GM19043 (cell line): Measurements from ENCODE around the gene AP3B1.

ENCODE experiments used
- ATAC-seq: cut with Tn5 transposase; IDR thresholded peaks from one replicate; pipeline ENCODE4 v1.9.1; 2021; ENCODE audit warnings: low read depth; ENCODE audit not compliant: unreplicated experiment

Gene AP3B1

DNA sequence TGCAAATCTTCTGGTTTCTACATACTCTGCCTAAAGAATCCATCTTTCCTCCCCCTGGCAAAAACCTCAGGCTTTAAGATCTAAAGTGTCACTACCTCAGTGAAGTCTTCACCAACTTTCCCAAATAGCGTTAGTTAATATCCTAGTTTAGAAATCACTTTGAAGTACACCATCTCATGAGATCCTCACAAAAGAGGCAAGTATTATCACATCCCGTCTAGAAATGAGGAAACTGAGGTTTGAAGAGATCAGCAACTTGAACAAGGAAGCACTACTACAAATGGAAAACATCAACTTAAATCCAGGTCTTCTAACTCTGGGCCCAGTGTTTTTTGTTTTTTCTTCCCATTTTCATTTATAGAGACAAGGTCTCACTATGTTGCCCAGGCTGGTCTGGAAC, 4.6 kb downstream of the AP3B1 start:
- ATAC-seq = no peak

DNA sequence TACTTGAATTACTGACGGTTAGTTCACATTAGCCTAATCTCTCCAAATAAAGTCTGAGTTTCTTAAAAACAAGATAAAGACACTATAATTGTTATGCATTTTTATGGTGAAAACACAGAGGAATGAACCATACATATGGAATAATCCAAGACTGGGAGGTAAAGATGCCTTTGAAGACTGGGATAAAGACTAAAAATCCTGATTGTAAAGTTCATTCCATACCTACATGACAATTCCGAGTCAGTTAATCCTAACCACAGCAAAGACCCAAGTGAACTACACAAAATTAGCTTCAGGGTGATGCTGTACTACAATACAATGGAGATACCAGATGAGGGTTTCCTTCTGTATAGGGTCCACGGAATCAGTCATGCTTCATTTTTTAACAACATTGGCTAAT, 6.3 kb downstream of the AP3B1 start:
- ATAC-seq = no peak

DNA sequence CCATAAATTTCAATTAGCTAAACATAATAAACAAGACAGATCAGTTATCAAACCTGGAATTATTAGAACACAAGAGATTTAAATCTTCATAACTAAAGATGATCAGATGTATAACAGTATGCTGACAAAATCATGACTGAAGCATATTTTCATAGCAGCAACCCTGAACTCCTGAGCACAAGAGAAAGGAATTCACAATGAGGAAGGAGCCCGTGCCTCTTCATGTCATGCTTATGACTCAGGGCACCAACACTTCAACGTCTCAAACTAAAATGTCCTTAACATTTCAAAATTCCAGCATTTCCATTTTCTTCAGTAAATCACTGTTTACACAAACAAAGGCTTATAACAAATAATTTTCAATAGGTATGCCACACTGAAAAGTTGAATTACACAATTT, 6.7 kb downstream of the AP3B1 start:
- no peak for ATAC-seq

GRCh38 chr5:78287169-78287568, 7.3 kb downstream of the AP3B1 start:
- ATAC-seq = no peak

DNA sequence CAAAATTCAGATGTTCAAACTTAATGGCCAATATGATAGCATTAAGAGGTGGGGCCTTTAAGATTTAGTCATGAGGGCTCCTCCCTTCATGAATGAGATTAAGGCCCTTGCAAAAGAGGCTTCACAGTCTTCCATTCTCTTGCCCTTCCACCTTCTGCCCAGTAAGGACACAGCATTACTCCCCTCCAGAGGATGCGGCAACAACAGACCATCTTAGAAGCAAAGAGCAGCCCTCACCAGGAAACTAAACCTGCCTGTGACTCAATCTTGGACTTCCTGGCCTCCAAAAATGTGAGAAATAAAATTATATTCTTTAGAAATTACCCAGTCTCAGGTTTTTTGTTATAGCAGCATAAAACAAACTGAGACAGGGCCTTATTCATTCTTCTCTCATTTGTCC, 8.2 kb downstream of the AP3B1 start:
- no peak for ATAC-seq

- no peak for ATAC-seq
These were observed 10.7 kb downstream of the AP3B1 start for GRCh38 chr5:78283802-78284201.

DNA sequence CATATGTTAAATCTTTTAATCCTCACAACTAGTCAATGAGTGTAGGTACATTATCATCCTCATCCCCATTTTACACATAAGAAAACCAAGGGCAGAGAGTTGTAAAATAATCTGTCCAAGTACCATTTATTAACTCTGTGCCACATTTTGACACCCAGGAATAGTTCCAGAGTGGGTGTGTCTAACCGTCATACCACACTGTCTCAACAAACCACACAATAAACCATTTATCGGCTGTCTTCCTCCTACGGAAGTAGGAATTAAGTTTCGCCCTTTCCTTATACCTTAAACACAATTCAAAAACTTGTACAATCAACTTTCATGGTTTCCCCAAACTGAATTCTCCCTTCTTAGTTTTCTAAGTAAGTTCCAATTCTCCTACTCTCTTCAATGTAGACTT, 11.4 kb downstream of the AP3B1 start:
- no peak for ATAC-seq

DNA sequence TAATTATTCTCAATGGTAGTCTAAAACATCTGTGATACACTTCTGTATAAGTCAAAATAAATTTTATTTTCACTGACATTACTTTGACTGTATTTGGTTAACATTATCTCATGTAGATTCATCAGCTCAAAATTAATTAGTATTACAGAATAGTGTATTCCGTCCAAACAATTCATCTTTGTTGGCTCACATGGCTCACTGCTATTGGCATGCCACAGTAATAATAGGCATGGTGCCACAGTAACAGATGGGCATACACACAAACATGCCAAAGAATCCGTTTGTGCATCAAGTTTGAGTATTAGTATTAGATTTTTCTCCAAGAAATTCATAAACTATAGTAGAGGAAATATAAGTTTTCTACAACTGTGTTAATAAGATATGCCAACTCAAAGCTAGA, 14.2 kb downstream of the AP3B1 start:
- ATAC-seq = no peak

GRCh38 chr5:78279194-78279593, 15.3 kb downstream of the AP3B1 start:
- no peak for ATAC-seq

GRCh38 chr5:78277715-78278114, 16.8 kb downstream of the AP3B1 start:
- no peak for ATAC-seq

- no peak for ATAC-seq
These were observed 18.4 kb downstream of the AP3B1 start for GRCh38 chr5:78275998-78276543.

GRCh38 chr5:78274540-78275197, 19.8 kb downstream of the AP3B1 start:
- ATAC-seq = no peak

GRCh38 chr5:78273436-78273835, 21.1 kb downstream of the AP3B1 start:
- no peak for ATAC-seq

DNA sequence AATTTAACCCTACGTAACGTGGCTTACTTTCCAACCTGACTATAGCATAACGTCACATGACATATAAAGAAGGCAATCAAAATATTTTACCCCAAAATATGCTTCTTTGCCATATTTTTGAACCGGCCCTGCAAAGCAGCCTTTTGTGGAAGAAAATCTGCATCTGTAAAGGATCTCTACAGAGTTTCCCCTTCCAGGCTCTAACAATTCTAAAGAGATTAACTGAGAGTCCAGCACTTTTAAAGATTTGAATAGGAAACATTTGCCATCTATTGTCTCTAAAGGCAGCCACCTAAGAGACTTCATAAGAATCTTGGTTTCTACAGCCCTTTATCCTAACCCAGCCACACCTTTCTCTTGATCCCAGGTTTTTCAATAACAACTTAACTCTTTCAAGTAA, 22.7 kb downstream of the AP3B1 start:
- ATAC-seq = no peak

DNA sequence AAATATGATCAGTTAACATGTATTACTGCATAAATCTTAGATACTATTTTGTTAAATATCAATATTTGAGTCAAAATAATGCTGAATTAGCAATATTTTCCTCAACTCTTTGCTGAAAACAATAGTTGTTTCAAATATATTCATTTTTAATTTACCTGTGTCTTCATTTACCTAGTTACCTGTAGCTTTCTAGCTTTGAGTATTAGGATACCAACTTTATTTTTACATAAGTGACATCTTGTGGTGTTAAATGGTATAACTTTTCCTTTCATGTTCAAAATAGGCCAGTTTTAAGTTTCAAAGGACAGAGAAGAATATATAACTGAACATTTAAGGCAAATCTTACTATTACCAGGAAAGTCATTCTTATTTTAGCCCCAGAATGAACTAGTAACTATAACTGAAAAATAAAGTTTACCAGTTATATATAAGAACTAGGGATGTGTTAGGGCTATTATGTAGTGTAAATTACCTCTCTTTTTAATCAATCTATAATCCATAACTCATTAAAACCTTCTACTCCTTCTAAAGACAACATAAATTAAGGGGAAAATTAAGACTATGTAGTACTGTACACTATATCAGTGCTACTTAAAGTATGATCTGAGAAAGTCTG, 25.3 kb downstream of the AP3B1 start:
- no peak for ATAC-seq

DNA sequence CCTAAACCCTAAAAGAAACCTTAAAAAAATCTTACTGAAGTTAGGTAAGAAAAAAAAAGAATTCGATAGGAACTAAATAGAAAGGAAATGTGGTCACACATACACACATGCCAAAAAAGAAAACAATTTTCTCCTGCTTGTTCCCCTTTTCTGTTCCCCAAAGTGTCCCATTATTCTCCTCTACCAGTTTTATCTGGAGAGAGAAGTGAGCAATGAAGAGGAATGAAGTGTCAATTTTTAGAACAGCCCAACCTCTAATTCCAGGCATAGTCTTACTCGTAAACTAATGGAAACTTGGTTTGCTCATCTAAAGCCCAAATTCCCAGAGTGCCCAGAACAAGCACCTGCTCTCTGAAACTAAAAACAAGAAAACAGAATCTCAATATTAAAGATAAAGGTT, 26.1 kb downstream of the AP3B1 start:
- no peak for ATAC-seq

- ATAC-seq = no peak
These were observed 29.3 kb downstream of the AP3B1 start for GRCh38 chr5:78265163-78265562.

- no peak for ATAC-seq
These were observed 29.9 kb downstream of the AP3B1 start for GRCh38 chr5:78264600-78264999.

DNA sequence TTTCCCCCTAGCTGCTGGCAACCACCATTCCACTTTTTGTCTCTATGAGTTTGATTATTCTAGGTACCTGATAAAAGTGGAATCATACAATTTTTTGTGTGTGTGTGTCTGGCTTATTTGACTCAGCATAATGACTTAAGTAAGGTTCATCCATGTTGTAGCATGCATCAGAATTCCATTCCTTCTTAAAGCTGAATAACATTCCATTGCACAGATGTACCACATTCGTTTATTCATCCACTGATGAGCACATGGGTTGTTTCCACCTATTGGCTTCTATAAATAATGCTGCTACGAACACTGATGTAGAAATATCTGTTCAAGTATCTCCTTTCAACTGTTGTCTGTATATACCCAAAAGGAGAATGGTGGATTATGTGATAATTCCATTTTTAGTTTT, 33.7 kb downstream of the AP3B1 start:
- no peak for ATAC-seq

GRCh38 chr5:78253201-78253600, 41.3 kb downstream of the AP3B1 start:
- ATAC-seq = no peak

GRCh38 chr5:78252715-78253114, 41.8 kb downstream of the AP3B1 start:
- no peak for ATAC-seq

- ATAC-seq = no peak
These were observed 42.7 kb downstream of the AP3B1 start for GRCh38 chr5:78251663-78252284.
